ENCODE data around the gene NRXN2.
A peak's percentile ranks its signal among the peaks of the same experiment; 100 is the strongest.

Gene NRXN2

DNA sequence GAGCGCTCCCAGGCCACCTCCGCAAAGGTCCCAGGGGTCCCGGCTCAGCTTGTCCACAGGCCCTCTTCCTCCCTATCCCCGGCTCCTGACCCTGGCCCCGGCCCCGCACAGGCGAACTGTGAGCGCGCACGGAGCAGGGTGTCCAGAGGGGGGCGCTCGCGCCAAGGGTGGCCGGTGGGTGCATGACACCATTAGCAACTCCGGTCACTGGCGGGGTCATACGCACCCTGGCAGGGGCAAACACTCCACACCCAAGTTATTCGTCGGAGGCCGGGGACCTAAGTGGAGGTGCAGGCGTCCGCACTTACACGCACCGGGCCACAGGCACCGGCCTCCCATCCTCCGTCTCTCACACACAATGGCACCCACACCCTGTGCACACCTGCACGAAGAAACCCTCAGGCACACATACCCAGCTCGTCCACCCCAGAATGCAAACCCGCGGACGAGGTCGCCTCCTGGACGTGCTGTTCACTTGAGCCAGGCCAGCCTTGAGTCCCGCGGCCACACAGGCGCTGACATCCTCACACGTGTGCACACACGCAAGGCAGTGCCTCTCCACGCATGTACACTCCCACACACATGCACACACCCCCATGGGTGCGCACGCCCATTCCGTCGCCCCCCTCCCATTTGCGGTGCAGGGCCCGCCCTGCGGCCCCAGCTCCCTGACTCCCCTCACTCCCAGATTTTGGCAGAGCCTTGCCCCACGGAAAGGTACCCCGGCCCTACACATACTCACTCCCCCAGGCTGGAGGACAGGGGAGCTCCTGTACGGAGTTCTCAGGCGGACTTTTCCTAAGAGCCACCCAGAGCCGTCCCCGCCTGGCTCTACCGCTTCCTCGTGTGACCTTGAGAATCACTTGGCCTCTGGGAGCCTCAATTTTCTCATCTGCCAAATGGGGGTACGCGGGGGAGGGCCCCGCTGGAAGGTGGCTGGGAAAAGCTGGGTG, 20.9 kb upstream of the NRXN2 start, which contains the start of gene RASGRP2:
Gene RASGRP2 (minus strand): TSS at position 552 of the 953 bp plus-strand sequence. CDS start 1,276 bp downstream, outside the sequence.
- no peak for DNase-seq (ENCODE audit: low spot score)

DNA sequence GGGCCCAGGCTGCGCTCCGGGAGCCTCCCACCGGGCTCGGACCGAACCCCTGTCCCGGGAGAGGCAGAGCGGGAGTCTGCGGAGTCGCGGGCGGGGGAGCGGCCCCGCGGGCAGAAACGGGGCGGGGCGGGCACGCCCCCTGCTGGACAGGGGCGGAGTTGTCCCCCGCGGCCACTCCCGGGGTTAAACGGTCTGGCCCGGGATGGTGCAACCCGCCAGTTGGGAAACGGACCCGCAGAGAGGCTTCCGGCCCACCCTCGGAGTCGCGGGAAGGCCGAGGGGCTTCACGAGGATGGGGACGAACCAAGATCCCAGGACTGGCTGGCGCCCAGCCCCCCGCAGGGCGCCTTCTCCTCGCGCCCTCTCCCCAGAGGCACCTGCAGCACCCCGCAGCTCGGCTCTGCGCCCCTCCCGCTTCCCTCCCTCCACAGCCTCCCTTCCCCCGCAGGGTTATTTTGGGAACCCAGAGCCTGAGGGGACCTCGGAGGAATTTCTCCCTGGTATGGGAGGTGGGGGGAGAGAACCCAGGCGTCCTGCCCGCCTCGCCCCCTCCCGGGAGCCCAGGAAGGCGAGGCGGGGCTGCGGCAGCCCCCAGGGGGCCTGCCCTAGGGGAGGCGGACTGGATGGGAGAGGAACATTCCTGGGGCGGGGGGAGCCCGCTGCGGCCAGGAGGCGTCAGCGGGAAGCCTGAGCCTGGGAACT, 20.0 kb upstream of the NRXN2 start:
- peak; percentile 69 for DNase-seq (ENCODE audit: low spot score)

DNA sequence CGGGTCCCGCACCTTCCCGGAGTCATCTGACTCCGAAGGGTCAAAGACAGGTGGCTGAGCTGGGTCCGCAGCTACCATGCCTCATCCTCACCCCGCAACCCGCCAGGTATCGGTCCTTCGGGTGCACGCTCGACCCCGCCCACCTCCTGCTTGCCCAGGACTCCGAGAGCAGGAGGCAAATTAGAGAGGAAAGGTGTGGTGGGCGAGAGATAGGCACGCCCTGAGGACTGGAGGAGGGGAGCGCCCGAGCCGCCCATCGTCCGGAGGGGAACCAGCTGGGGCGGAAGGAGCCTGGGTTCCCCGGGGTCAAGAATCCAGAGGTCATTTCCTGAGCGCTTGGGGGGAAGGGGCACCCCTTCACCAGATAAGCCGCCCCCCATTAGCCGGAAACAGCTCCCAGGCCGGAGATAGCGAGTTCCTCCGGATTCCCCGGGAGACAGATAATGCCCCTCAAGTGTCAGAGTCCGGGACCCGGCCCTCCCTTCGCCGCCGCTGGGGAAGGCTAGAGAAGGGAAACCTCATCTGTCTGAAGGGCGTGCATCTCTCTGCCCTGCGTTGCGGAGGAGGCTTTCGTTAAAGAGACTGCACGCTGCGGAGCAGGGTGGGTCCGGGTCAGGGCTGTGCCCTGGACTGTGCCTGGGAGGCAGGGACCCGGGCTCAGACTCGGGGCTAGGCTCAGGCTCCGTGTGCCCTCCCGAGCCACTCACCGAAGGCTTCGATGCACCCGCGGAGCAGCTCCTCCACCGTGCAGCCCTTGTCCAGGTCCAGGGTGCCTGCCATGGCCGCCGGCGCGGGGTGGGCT, 19.3 kb upstream of the NRXN2 start:
- no peak for DNase-seq (ENCODE audit: low spot score)

DNA sequence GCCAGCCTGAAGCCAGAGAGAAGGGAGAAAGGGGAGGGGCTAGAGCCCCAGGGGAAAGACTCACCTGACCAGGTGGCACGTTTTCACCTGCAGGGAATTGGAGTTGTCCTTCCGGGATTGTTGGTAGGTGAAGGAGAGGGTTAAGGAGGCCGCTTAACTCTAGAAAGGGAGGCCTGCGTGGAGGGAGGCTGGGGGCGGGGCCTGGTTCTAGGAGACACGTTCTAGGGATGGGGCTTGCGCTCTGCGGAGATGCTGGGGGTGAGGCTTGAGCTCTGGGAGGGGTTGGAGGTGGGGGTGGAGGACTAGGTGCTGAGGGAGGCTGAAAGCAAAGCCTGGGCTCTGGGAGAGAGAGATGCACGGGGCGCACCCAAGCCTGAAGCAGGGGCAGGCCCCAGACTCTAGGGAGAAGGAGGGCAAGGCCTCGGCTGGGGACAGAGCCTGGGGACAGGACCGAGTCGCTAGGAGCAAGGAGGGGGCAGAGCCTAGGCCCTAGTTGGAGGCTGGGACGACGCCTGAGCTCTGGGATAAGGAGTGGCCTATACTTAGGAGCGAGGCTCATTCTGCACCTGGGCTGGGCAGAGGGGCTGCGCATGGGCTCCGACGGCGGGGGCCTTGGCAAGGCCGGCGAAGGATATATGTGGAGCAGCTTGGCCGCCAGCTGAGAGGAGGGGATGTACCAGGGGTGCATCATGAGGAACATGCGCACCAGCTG, 18.5 kb upstream of the NRXN2 start:
- no peak for DNase-seq (ENCODE audit: low spot score)

DNA sequence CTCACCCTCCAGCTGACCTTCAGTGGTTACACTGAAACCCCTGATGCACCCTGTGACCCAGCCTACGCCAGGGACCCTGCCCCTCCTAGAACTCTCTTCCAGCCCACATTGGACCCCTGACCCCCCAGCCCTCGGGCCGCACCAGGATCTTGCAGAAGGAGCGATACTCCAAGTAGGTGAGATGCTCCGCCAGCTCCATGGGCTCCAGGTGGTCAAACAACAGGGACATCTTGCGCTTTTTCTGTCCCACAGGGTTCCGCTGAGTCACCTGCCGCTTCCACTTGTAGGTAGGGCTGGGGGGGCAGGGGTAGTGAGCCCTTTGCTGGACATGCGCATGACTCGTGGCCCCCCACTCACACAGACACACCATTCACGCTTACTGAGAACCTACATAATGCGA, 16.9 kb upstream of the NRXN2 start:
- no peak for DNase-seq (ENCODE audit: low spot score)

DNA sequence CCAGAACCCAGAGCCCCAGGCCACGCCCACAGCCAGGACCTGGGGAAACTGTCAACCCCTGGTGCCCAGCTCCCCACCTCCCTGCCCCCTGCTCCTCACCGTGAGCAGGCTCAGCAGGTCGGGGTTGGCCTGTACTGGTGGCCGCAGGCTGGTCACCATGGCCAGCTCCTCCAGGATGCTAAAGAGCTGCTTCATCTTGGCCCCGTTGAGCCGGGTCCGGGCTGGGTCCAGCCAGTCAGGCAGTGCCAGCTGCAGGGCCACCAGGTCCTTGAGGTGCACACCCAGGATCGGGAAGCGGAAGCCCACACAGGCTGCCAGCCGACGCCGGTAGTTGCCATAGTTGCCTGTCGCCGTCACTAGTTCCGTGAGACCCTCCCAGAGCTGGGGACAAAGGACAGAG, 13.7 kb upstream of the NRXN2 start:
- no peak for DNase-seq (ENCODE audit: low spot score)

DNA sequence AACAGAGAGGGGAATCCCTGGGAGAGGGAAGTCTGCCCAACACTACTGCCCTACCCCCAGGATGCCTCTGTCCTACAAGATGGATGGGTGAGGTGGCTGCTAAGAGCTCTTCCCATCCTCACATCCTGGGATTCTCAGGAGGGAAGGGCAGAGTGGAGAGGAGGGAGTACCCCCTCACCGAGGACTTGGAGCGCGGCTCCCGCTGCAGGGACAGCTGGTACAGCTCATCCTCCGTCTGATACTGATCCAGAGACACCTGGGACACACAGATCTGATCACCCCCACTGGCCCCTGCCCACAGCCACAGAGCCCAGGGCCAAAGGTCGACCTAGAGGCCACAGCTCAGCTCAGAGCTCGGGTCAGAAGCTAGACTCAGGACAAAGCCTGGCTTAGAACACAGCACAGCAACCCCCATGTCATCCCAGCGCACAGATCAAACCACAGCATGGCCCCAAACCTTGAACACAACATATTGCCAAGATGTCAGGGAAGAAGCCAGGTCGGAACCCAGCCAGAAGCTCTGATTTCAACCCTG, 12.8 kb upstream of the NRXN2 start:
- DNase-seq (ENCODE audit: low spot score): no peak

DNA sequence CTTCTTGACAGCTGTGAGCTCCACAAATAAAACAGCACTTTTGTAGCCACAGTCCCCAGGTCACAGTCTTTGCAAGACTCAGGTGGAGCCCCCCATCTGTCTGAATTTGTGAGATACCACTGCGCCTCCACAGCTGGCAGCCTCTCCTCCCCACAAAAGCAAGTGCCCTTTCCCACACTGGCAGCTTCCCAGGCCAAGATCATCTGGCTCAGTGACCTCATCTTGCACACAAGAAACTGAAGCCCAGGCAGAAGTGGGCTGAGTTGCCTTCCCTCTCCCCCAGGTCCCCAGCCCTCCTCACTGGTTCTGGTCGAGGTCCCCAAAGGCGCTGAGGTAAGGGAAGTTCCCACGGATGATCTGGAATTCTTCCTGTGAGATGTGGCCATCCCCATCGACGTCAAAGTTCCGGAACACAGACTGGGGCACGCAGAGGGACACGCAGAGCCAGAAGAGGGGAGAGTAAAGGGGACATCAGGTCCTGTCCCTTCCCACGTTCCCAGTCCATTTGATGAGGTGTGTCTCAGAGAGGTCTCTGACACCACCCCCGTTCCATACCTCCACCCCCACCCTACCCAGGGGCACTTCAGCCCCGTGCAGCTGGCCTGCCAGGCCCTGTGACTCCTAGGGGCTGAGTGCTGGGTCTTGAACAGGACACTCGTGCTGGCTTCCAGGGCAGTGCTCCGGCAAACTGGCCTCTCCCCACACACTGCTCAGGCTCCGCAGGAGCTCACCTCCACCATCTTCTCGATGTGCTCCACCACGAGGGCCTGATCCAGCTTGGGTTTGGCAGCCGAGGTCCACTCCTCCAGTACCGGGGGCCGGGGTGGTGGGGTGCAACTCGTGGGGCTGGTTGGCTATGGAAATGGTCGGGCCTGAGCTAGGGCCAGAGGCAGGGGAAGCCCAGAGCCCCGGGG, 12.1 kb upstream of the NRXN2 start:
- no peak for DNase-seq (ENCODE audit: low spot score)

DNA sequence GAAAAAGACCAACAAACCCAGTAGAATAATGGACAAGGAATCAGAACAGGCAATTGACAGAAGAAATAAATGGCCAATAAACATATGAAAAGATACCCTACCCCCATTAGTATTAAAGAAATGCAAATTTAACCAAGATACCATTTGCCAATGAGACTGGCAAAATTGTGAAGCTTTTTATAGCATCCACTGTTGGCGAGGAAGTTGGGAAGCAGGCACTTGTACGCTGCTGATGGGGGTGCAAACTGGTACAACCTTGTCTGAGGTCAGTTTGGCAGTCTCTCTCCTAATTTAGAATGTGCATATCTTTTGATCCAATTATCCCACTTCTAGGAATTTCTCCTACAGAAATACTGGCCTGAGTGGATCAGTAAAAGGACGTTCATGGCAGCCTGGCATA, 8.6 kb upstream of the NRXN2 start:
- DNase-seq (ENCODE audit: low spot score): no peak

DNA sequence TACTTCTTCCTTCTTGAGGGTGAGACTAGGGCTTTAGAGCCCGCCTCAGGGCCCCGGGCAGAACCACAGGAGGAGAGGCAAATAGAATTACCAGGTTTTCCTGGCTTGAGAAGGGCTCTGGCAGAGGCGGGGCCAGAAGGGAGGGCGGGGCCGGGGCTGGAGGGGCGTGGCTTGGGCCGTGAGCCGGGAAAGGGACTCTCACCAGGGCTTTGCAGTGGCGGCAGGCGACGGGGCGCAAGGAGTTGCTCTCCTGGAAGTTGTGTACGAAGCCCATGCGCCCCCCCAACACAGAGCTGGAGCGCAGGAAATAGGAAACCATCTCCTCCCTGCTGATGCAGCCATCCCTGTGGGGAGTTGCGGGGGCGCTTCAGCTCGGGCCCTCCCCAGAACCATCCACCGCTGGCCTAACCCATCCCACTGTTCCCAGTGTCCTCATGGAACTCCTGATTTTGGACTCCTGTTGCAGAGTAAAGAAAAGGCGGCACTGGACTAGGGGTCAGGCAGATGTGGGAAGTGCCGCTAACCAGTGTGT, 6.9 kb upstream of the NRXN2 start:
- no peak for DNase-seq (ENCODE audit: low spot score)

DNA sequence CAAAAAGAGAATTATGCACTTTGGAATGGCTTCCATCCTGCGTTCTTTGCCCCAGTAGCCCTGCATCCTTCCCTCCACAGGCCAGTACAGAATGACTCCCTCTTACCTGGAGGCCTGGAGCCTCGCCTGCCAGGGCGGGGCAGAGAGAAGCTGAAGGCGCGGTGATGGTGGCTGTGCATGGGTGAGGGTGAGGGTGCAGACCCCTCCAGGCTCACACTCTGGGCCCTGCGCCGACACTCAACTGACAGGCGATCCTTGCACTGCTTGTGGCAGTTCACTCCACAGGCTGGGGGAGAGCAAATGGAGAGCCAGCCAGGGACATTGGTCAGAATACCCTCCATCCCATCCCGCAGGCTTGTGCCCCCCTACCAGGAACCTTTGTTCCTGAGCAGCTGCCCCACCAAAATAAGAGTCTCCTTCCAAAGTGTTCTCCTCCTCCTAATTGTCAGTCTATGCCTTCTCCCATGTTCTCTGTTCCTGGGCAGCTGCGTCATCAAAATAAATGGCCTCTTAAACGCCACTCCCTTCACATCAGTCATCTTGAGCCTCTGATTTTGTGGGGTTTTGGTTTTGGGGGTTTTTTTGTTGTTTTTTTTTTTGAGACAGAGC, 5.9 kb upstream of the NRXN2 start:
- no peak for DNase-seq (ENCODE audit: low spot score)

DNA sequence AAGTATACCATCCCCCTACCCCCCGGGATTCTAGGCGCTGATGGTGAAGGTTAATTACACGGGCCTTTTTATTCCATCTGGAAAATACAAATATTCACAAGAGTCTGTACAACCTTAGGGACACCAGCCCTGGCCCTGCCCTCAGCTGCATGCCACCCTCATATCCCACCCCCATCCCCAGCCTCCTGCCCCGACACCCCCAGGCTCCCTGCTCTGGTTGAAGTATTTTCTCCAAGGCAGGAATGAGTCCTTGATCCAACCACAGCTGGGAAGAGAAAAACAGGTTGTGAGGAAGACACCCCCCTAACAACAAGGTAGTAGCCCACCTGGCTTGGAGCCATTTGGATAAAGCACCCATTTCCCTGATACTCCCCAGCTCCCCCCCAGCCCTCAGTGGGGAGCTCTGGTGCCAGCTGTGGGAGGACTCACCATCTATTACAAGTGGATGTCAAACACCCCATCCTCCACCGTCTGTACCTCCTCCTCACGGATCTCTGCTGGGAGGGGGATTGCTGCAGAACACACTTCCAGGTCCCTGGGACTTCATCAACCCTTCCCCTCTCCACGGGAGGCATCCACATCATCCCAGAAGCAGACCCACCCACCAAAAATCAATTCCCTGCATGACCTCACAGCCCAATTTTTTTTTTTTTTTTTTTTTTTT, 4.0 kb upstream of the NRXN2 start:
- no peak for DNase-seq (ENCODE audit: low spot score)

DNA sequence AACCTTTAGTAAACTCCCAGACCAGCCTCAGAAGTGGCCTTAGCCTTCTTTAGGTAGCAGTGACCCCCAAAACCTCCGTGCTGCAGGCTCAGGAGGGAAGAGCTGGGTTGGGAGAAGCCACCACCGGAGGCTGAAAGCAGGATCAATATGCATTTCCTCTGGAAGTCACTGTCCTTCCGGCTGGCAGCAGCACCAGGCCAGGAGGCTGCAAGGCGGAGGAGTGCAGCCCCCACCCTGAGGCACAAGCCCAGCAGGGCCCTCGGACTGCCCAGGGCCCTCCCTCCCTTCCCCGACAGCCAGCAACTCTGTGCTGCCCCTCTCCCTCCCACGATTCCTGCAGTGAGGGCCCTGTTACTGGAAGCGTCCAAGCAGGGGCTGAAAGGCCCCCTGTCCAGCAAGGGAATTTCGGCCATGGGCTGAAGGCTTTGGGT, 3.2 kb upstream of the NRXN2 start:
- DNase-seq (ENCODE audit: low spot score): no peak

DNA sequence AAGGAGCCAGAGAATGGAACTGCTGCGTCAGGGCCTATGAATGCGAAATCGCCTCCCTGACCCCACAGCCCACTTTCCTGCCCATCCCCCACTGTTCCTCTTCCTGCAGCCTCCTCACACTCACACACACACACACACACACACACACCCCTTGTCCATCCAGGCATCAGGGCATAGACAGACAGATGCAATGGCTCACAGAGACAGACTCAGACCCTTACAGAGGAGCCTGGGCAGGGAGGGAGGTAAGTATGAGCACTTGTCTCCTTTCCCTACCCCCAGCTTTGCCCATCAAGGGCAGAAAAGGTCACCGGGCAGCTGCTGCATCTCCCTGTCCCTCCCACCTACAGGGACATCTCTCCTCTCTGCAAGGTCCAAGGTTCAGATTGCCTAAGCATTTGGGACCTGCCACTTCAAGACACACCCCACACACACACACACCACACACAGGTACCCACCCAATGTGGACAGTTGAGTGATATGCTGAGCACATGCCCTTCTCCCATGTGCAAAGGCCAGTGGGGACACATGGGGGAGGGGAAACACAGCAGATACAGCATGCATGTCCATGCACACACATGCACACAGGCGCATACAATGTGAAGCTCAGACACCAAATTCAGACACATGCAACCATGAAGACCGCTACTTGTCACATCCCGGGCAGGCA, 2.0 kb upstream of the NRXN2 start:
- DNase-seq (ENCODE audit: low spot score): no peak

DNA sequence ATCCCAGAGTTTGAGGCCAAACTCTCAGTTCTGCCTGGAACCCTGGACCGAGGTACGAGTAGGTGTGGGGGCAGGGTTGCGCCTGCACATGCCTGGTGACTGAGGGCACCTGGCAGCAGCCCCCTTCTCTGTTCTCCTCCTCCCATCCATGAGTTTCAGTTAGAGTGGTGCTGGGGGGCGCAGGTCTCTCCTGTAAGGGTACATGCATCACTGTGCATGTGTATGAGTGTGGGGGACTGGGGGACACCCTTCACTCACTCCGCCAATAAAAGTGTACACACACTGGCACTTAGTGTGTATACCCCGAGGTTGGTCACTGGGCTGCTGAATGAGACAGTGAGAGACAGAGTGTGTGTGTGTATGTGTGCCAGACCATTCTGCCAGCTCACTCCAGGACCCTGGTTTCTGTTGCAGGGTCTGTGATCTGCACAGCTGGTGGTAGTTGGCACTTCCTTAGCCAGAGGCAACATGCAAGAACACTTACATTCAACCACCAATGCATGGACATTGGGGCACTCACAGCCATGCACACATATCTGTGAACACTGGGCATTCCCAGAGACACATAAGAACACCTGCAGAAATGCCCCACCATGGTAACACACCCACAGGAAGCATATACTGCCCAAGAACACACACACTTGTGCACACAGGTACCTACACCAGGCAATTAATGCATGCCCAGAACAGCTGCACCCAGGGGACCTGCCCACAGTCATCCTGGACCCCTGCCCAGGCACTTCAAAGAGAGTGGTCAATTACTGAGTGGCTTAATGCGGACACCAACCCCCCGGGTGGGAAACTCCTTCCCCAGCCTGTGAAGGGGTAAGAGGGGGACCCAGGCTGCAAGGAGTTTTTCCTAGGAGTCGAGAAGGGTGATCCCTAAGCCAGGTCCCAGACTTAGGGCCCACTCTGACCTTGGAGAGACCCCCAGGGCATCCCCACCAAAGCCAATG, 1.2 kb upstream of the NRXN2 start:
- DNase-seq (ENCODE audit: low spot score): no peak

DNA sequence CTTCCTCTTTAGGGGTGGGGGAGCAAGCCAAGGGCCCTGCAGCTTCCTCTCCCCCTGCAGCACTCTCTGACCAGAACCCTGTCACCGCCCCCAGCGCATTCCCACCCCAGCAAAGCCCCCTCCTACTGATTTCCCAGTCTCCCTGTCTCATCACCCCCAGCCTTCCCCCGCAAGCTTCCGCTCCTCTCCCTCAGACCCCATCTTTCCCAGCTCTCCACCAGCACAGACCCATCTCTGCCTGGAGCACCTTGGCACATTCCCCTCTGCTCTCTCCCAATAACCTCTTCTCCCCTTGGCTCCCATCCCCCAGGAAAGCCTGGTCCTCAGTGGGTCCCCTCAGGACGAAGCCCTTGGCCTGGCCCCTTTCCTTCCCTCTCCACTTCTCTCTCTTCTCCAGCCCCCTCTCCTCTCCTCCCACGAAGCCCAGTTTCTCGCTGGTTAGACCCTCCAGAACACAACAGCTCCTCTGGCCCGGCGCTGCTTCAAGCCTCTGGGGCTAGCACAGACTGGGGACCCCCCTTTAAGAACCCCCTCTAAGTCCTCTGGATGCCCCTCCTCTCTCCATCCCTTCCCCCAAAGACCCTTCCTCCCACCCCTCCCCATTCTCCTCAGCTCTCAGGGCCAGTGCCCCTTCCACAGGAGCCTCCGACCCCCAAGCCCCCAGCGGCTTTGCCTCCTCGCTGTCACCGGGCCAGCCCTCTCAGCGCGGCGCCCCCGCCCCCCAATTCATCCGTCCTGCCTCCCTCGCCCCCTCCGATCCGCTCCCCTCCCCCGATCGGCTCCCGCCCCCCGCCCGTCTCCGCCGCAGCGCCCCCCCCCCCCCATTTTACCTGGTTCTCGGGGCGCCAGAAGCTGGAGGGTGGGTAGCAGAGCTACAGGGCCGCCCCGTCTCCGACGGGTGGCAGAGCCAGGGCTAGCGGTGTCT, 594 bp downstream of the NRXN2 start:
- no peak for DNase-seq (ENCODE audit: low spot score)
